HUES6 (cell line): Measurements from ENCODE around the gene VSTM2B.

ENCODE experiments used
- H3K27ac ChIP-seq: 2 replicates; pipeline ENCODE4 v1.7.0; 2013; ENCODE audit warnings: low read depth, mild to moderate bottlenecking, low read length, inconsistent platforms
- H3K27me3 ChIP-seq: 2 replicates; pipeline ENCODE4 v1.6.1; 2013; ENCODE audit warnings: low read length; ENCODE audit not compliant: control insufficient read depth, insufficient read depth
- H3K36me3 ChIP-seq: 2 replicates; pipeline ENCODE4 v1.6.1; 2013; ENCODE audit warnings: low read length; ENCODE audit not compliant: control insufficient read depth, insufficient read depth
- H3K4me1 ChIP-seq: 2 replicates; pipeline ENCODE4 v1.6.1; 2013; ENCODE audit warnings: low read length; ENCODE audit not compliant: control insufficient read depth, insufficient read depth
- H3K4me3 ChIP-seq: 2 replicates; pipeline ENCODE4 v1.5.1; 2013; ENCODE audit warnings: low read depth, low read length
- H3K9ac ChIP-seq: one replicate; pipeline ENCODE4 v1.6.1; 2013; ENCODE audit warnings: mild to moderate bottlenecking, low read length
- H3K9me3 ChIP-seq: 2 replicates; pipeline ENCODE4 v1.6.1; 2013; ENCODE audit warnings: low read depth, low read length; ENCODE audit not compliant: control insufficient read depth, insufficient read depth

The VSTM2B gene

DNA sequence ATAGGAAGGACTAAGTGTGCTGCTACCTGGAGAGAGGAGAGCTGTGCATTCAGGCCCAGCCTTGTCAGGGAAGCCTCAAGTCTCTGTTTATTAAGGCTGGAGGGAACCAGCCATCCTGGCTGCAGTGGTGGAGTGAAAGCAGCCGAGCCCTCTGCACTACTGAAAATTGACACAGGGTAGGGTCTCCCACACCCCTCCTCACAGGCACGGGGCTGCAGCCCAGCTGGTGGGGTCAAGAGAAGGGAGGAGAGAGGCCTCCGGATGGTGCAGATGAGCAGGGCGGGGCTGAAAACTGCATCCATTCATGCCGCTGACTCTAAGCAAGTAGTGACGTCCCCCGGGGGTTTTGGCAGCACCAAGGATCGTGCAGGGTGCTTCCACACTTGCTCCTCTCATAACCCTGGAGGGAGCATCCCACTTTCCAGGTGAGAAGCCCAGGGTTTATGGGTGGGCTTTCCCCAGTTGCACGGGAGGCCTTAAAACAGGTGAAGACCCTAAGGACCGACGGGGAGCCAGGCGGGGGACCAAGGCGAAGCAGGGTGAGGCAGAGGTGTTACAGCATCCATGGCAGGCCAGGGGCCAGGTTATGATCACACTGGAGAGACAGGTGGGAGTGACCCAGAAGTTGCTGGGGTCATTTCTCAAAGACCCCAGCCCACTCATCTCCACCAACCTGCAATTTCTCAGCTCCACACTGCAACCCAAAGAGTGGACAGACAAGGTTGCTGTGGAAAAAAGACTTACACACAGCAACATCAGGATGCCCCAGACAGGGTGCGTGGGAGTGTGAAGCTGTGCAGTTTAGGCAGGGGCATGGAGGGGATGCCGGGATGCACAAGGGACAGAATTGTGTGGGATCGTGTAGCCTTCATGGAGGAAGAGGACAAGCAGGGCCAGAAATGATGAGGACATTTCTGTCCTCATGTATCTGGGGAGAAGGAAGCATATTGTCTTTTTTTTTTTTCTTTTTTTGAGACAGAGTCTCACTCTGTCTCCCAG, 36.8 kb downstream of the VSTM2B start:
- H3K4me1 ChIP-seq, result peaks cover 3% of the 10 kb centered on the region; the same call in 1 of the 2 replicates
- H3K9me3 ChIP-seq, result peaks cover 18% of the 10 kb centered on the region
- no peak overlapping the region for H3K4me3 ChIP-seq
- no peak overlapping the region for H3K9ac ChIP-seq
- H3K36me3 ChIP-seq, result no peaks in the 10 kb centered on the region
- no peak overlapping the region for H3K27ac ChIP-seq
- H3K27me3 ChIP-seq, result peaks cover 8% of the 10 kb centered on the region; the same call in 1 of the 2 replicates

DNA sequence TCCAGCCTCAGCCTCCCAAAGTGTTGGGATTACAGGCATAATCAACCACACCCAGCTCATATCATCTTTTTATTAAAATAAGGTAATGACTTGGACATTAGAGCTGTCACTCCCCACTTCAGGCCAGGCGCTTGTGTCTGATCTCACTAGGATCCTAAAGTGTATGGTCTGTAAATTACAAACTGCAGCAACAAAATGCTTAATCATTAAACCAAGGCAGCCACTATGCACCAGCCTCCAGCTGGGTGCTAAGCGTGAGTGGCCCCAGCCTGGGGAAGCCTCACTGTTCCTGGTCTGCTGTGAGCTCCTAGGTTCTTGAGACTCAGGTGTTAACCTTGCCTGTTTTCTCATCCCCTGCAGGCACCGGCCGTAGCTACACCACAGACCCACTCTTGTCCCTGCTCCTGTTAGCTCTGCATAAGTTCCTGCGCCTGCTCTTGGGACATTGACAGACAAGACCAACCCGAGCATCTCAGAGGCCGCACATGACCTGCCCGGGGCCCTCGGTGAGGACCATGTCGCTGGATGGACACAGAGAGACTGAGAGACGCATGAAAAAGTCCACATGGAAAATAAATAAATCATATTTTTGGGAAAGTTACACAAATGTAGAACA, 37.8 kb downstream of the VSTM2B start:
- no peaks in the 10 kb centered on the region for H3K36me3 ChIP-seq
- H3K9ac ChIP-seq, result no peak overlapping the region
- H3K9me3 ChIP-seq, result peaks cover 14% of the 10 kb centered on the region
- peaks cover 3% of the 10 kb centered on the region; the same call in 1 of the 2 replicates for H3K4me1 ChIP-seq
- H3K27me3 ChIP-seq, result peaks cover 14% of the 10 kb centered on the region; the same call in 1 of the 2 replicates
- H3K4me3 ChIP-seq, result no peak overlapping the region
- H3K27ac ChIP-seq, result no peak overlapping the region

DNA sequence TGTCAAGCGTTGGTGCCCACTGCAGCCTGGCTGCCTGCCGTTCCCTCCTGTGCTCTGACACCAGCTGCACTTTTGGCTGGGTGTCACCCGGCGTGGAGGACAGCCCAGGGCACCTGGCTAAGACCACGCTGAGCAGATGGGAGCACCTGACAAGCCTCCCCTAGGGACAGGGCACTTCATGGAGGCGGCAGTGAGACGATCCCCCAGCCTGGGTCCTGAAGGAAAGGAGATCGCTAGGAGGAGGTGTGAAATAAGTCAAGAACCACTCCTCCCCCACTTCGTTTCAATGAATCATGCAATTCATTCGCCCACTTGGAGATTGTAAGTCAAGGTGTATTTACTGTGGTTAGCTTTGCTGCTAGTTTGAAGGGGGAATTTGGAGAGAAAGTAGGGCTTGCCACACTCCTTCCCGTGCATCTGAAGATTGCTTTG, 38.8 kb downstream of the VSTM2B start:
- Histone ChIP-seq H3K4me1 (peaks cover 3% of the 10 kb centered on the region; the same call in 1 of the 2 replicates), H3K9me3 (peaks cover 9% of the 10 kb centered on the region), H3K9ac (no peak overlapping the region)

DNA sequence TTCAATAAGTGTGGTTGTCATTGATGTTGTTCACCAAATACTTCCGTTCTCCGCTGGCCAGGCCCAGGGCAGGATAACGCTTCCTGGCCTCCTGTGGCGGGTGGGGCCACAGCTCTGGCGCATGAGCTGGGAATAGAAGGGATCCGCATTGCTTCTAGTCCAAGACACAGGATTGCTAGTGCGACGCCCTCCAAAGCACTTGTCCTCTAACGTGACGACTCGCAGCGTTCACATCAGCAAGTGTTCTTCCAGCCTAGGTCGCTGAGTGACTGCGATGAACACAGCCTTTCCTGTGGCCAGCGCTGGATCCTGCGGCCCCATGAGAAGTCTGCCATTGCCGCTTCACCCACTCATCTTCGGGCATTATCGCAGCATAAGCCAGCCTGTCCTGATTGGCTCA, 39.4 kb downstream of the VSTM2B start:
- Histone ChIP-seq H3K4me3 (no peak overlapping the region), H3K36me3 (no peaks in the 10 kb centered on the region), H3K9ac (no peak overlapping the region), H3K27ac (no peak overlapping the region), H3K4me1 (peaks cover 3% of the 10 kb centered on the region; the same call in 1 of the 2 replicates), H3K27me3 (peaks cover 14% of the 10 kb centered on the region; the same call in 1 of the 2 replicates), H3K9me3 (peaks cover 3% of the 10 kb centered on the region)

More for the DNA sequence above, 38.8 kb downstream of the VSTM2B start:
- no peaks in the 10 kb centered on the region for H3K36me3 ChIP-seq
- no peak overlapping the region for H3K27ac ChIP-seq
- H3K27me3 ChIP-seq, result peaks cover 14% of the 10 kb centered on the region; the same call in 1 of the 2 replicates
- no peak overlapping the region for H3K4me3 ChIP-seq

DNA sequence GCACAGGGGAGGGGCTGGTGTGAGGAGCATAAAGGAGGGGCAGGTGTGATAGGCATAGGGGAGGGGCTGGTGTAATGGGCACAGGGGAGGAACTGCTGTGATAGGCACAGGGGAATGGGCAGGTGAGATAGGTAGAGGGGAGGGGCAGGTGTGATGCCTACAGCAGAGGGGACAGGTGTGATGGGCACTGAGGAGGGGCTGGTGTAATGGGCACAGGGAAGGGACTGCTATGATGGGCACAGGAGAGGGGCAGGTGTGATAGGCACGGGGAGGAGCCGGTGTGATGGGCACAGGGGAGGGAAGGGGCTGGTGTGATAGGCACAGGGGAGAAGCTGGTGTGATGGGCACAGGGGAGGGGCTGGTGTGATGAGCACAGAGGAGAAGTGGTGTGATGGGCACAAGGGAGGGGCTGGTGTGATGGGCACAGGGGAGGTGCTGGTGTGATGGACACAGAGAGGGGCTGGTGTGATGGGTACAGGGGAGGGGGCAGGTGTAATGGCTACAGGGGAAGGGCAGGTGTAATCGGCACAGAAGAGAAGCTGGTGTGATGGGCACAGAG, 40.8 kb downstream of the VSTM2B start:
- peaks cover 3% of the 10 kb centered on the region; the same call in 1 of the 2 replicates for H3K4me1 ChIP-seq
- H3K27me3 ChIP-seq, result peaks cover 14% of the 10 kb centered on the region; the same call in 1 of the 2 replicates
- no peaks in the 10 kb centered on the region for H3K36me3 ChIP-seq
- H3K9me3 ChIP-seq, result no peaks in the 10 kb centered on the region
- H3K27ac ChIP-seq, result no peak overlapping the region
- no peak overlapping the region for H3K4me3 ChIP-seq
- no peak overlapping the region for H3K9ac ChIP-seq

DNA sequence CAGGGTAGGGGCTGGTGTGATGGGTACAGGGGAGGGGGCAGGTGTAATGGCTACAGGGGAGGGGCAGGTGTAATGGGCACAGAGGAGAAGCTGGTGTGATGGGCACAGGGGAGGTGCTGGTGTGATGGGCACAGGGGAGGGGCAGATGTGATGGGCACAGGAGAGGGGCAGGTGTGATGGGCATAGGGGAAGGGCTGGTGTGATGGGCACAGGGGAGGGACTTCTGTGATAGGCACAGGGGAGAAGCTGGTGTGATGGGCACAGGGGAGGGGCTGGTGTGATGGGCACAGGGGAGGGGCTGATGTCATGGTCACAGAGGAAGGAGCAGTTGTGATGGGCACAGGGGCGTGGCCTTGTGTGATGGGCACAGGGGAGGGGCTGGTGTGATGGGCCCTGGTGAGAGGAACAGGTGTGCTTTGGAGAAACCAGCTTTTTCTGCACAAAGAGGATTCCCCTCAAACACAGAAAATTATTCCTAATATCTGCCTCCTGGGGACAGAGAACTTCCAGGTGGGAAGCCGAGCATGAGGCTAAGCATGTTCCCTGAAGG, 41.6 kb downstream of the VSTM2B start:
- no peak overlapping the region for H3K27ac ChIP-seq
- H3K9ac ChIP-seq, result no peak overlapping the region
- H3K36me3 ChIP-seq, result no peaks in the 10 kb centered on the region
- H3K4me3 ChIP-seq, result no peak overlapping the region
- H3K9me3 ChIP-seq, result no peaks in the 10 kb centered on the region
- H3K27me3 ChIP-seq, result peaks cover 16% of the 10 kb centered on the region; the same call in 1 of the 2 replicates
- peaks cover 3% of the 10 kb centered on the region; the same call in 1 of the 2 replicates for H3K4me1 ChIP-seq

DNA sequence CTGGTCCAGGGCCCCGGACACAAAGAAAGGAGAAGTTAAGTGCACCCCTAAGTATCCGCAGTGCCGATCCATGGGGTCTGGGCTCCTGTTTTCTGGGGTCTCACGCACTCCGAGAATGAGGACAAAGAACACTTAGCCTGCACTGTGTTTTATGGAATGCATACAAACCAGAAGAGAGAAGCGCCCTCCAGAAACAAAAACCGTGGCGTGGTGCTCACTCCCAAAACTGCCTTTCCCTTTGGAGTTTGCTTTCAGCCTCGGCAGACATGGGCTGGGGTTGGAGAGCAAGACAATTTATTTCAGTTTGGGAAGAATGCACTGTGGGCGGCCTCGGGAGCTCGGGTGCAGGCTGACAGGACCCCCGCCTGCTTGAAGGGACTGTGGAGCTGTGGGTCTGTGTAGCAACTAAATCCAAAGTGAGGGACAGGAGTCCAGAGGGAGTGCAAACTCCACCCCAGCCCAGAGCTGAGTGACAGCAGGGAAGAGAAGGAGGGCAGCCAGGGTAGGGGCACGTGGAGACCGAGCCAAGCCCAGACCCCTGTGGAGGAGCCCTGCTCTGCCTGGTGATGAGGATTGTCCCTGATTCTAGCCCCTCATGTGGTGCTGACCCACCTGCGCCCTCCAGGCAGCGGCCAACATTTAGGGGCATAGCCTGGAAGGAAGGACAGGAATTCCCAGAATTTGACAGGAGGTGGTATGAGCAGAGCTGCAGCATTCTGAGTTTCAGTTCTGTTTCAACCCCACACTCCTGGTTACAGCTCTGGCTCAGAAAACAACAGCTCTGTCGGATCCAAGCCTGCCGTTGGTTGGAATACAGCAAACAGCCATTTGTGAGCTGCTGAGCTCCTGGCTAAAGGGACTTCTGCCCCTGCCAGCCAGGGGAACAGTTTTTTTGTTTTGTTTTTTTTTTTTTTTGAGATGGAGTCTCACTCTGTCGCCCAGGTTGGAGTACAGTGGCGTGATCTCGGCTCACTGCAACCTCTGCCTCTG, 42.5 kb downstream of the VSTM2B start:
- Histone ChIP-seq H3K36me3 (no peaks in the 10 kb centered on the region), H3K4me1 (peaks cover 3% of the 10 kb centered on the region; the same call in 1 of the 2 replicates), H3K4me3 (no peak overlapping the region), H3K27me3 (peaks cover 17% of the 10 kb centered on the region; the same call in 1 of the 2 replicates), H3K9me3 (no peaks in the 10 kb centered on the region), H3K27ac (no peak overlapping the region), H3K9ac (no peak overlapping the region)

DNA sequence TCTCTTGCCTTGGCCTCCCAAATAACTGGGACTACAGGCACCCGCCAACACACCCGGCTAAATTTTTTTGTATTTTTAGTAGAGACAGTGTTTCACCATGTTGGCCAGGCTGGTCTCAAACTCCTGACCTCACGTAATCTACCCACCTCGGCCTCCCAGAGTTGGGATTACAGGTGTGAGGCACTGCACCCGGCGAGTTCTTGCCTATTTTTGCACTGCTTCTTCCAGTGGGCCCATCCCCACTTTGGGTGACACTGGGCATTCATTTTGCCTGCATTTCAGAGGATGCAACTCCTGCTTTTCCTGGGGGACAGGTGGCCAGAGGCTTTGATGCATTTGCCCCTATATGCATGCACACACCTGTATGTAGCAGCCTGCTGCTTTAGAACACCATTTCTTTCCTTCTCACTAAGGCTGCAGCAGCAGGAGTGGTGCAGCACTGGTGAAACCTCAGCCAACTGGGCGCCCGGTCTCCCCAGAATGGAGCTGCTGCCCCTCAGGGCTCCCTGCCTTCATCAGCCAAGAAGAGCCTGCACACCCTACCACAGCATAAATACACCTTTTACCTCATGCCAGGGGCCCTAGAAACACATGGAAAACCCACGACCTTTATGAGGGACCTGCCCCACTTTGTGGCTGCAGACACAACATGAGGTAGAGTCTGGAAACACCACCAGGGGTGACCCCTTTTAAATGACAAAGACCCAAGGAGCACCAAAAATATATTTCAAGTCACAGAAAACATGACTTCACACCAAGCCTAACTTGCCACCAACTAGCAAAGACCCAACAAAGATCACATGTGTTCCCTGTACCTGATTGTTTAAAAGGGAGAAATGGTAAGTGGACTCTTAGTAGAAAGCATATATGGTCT, 43.5 kb downstream of the VSTM2B start:
- Histone ChIP-seq H3K36me3 (no peaks in the 10 kb centered on the region), H3K4me3 (no peak overlapping the region), H3K9ac (no peak overlapping the region), H3K27me3 (peaks cover 17% of the 10 kb centered on the region; the same call in 1 of the 2 replicates), H3K4me1 (peaks cover 3% of the 10 kb centered on the region; the same call in 1 of the 2 replicates), H3K9me3 (no peaks in the 10 kb centered on the region), H3K27ac (no peak overlapping the region)

DNA sequence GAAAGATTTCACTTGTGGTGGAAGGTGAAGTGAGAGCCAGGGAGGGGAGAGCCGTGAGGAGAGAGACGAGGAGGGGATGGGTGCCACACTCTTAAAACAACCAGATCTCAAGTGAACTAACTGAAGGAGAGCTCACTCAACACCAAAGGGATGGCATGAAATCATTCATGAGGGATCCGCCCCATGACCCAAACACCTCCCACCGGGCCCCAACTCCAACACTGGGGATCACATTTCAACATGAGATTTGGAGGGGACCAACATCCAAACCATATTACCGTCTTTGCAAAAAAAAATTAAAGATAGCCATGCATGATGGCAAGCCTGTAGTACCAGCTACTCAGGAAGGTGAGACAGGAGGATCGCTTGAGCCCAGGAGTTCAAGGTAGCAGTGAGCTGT, 45.4 kb downstream of the VSTM2B start:
- Histone ChIP-seq H3K9ac (no peak overlapping the region), H3K27me3 (peaks cover 21% of the 10 kb centered on the region), H3K4me1 (peaks cover 6% of the 10 kb centered on the region), H3K9me3 (no peaks in the 10 kb centered on the region), H3K36me3 (no peaks in the 10 kb centered on the region), H3K4me3 (no peak overlapping the region), H3K27ac (no peak overlapping the region)
